NOMO-1 (cell line): Measurements from ENCODE around the gene CBFA2T3.

Source experiments
- DNase-seq, 2 experiments: peaks; one replicate each; lab custom pipeline; 2025; ENCODE audit not compliant: unreplicated experiment in 2 of 2; lab: John Stamatoyannopoulos, UW

The CBFA2T3 gene

GRCh38 chr16:88979353-88980015 lies 2.5 kb upstream of the CBFA2T3 start:
- DNase-seq = no peak

DNA sequence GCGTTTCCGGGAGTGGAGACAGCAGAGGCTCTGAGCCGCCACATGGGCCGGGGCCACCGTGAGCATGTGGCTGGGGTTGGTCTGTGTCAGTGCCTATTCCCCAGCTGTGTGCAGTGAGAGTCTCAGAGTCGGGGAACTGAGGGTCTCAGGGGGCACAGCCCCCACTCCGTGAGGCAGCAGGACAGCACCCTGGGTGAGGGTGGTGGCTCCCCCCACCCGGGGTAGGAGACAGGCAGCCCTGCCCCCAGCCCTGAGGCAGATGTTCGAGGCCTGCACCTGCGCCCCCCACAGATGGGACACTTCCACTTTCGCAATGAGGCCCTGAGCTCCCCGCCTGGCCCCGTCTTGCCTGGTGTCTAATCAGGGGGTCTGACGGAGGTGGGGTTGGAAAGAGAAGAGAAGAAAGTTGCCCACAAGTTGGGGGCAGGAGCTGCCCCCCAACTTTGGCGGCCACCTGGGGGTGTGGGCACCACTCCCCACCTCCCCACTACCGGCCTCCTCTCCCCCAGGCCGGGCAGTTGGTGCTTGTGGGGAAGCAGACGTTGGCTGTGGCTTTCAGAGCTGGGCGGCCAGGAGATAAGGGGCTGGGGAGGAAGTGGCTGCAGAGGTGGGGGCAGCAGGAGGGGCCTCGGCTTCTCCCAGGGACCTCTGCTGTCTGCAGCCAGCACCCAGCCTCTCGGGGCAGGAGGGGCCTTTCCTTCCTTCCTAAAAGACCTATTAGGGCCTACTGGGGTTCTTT lies 1.8 kb upstream of the CBFA2T3 start:
- peak; percentile 74 to 88 for DNase-seq

GRCh38 chr16:88977812-88978607 lies 1.0 kb upstream of the CBFA2T3 start:
- no peak for DNase-seq

DNA sequence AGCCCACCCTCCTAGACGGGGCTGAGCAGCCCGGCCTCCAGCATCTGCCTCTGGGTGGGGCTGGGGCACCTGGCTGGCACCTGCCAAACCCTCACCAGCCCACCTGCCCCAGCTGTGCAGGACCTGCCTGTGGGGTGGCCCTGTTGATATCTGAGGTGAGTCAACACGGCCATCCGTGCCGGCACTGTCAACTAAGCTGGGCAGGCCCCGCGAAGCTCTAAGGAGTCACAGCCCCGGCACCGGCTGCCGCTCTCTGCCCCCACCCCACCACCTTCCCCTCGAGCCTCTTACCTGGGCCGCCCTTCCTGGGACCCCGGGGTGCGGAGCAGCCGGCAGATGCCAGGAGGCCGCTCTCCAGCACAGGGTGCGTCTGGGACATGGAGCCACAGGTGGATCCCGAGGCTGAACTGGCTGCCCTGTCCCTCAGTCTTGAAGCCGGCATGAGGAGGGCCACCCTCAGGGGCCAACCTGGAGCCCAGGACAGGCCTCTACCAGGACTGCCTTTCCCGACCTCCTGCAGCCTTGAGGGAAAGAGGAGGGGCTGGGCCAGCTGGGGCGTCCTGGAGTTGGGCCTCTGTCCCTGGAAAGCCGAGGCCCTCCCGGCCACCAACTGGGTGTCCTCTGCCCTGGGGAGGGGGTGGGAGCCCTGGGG lies 515 bp downstream of the CBFA2T3 start:
- DNase-seq = peak in 1 of 2 experiments; percentile 3

- peak in 1 of 2 experiments; percentile 14 for DNase-seq
Measured at GRCh38 chr16:88975511-88976061, 1.4 kb downstream of the CBFA2T3 start.

GRCh38 chr16:88974916-88975215 lies 2.1 kb downstream of the CBFA2T3 start:
- DNase-seq = no peak

- no peak for DNase-seq
Measured at GRCh38 chr16:88974080-88974915, 2.7 kb downstream of the CBFA2T3 start.

DNA sequence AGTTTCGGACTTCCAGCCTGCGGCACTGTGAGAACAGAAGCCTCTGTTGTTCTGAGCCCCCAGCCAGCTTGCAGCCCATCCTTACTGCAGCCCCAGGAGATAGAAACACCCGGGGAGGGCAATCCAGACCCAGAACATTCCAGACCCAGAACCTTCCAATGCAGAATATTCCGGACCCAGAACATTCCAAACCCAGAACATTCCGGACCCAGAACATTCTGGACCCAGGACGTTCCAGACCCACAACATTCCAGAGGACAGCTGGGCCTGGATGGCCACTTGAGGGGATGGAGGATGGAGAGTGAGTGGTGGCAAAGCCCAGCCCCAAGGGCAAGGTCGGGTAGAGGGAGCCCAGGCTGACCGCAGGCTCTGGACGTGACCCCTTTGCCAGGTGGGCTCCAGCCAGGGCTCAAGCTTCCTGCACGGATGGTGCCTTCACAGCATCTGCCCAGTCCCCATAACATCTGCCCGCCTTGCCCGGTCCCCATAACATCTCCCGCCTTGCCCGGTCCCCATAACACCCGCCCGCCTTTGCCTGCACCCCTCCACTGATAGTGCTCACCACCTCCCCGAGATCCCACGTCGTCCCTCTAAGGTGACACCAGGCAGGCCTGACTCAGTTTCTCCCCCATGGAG lies 3.5 kb downstream of the CBFA2T3 start:
- DNase-seq = no peak

- DNase-seq = no peak
Measured at GRCh38 chr16:88973007-88973410, 4.0 kb downstream of the CBFA2T3 start.

- no peak for DNase-seq
Measured at GRCh38 chr16:88972349-88972748, 4.7 kb downstream of the CBFA2T3 start.

GRCh38 chr16:88971371-88972097 lies 5.5 kb downstream of the CBFA2T3 start:
- peak; percentile 67 to 69 for DNase-seq

DNA sequence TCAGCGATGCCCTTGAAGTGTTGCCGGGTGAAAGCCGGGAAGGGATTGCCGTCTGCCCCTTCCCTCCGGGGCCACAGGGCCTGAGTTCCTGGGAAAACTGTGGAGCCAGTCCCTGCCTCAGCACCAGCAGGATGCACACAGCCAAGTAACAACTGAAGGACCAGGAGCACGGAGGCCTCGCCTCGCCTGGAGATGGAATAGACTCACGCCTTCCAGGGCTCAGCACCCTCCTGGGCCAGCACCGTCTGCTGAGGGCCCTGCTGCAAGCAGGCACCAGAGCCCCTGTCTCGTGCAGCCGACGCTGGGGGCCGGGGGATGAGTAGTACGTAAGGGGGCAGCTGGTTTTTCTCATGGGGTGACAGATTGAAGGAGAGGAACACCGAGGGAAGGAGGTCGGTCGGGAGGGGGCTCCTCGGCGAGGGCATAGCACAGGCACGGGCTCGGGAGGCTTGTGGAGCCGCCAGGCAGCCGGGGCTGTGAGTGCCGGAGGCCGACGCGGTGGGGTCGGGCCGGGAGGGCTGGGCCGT lies 6.4 kb downstream of the CBFA2T3 start:
- DNase-seq = no peak

DNA sequence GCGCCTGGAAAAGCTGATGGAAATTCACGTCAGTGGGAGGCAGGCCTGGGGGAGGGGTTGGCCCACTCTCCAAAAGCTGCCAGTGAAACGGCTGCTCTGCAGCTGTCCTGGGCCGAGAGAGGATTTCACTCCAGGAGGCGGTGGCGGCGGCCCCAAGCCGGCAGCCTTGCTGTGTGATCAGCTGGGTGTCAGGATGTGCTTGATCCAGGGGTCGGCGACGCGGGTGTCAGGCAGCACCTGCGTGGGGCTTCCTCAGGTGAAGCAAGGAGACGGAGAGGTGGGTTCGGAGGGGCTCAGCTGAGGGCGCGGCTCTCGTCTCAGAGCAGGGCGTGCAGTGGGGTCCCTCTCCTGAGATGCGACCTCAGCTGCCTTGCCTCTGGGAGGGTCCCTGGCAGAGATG lies 7.0 kb downstream of the CBFA2T3 start:
- no peak for DNase-seq

DNA sequence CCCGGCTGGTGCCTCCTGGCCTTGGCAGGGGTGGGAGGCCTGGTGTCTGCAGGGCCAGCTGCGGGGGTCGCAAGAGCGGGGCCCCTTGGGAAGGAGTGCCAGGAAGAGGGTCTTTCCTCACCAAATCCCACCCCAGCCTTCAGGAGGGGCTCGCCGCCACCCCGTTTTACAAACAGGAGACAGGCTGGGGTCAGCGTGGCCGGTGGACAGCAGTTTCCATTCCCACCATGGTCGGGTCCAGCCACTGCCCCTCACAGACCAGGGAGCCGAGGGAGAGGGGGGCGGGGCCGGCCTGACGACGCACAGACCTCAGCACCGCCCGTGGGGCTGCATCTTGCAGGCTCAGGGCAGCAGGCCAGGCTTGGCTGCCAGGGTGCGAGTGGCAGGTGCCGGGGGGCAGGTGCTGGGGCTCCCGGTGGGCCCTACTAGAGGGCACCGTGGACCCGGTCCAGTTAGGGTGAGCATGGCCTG lies 7.6 kb downstream of the CBFA2T3 start:
- no peak for DNase-seq

DNA sequence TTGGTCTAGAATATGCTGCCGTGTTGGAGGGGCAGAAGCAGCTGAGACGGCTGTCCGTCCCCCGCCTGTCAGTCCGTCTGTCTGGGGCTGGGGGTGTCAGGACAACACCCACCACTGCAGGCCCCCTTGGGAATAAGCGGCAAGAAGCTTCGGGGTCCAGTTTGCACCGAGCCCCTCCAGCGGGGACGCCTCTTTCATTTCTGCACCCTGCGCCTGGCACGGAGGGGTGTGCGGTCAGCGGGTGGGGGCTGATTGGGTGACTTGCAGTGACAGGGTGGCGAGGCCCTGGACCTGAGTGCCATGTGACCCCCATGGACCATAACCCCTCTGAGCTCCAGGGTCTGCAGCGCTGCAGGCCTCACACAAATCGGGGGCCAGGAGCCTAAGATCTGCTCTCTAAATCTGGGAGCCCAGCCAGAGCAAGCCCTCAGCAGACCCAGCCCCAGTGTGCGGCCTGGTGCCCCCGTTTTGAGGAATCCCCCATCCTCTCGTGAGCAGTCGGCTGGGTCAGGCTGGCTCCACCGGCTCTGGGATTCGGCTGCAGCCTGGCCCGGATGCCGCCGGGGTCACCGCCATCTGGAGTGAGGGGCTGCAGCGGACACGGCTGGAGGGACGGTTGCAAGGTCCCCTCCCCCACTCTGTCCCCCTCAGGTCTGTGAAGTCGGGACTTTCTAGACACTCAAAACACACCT lies 8.3 kb downstream of the CBFA2T3 start:
- DNase-seq = no peak

DNA sequence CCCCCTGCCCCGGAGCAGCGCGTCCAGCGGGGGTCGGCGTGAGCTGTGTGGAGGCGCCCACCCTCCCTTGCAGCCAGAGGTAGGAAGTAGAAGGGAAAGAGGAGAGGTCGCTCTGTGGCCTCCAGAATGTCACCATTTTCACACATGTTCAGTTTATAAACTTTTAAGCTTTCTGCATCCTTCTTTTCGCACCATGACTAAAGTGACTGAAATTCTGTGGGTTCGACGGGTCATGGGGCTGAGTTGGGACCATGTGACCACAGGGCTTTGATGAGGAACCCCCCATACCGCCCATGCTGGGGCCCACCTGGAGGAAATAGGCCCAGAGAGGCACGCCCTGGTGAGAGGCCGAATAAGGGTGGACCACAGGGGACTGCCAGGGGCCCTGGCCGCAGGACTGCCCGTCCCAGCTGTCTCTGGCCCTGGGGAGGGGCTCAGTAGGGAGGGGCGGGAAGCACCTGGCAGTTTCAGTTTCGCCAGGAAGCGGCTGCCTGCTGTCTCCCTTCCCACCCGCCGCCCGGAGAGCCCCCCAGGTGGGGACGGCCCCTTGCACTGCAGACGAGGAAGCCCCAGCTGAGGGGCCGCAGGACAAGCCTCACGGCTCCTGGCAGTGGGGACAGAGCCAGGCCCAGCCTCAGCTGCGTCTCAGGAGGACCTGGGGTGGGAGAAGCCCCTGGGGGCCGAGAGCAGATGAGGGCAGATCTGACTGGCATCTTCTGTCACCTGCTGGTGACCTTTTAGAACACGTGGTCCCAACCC lies 9.0 kb downstream of the CBFA2T3 start:
- DNase-seq = no peak
